ENCODE results near the gene RDH16.

GRCh38 chr12:56914256-56914655, 43.2 kb downstream of the RDH16 start:
- no peak for TF ChIP-seq POLR2AphosphoS5 (IDR thresholded peaks at IDR 0.05; ENCODE audit: low read depth, low read length)
- no peak for TF ChIP-seq POLR2A (IDR thresholded peaks at IDR 0.05; ENCODE audit: low read depth, low read length)
